HFF-Myc (cell line): ENCODE measurements around the gene ARHGAP23.
A peak's percentile ranks its signal among the peaks of the same experiment; 100 is the strongest.

Experiments used
- DNase-seq: peaks from one replicate; pipeline ENCODE4 v3.0.0-alpha.2; 2011; ENCODE audit warnings: low read depth; ENCODE audit errors: extremely low read depth
- H3K4me3 ChIP-seq: replicated peaks from 2 replicates; pipeline ENCODE4 v1.5.1; 2011; ENCODE audit warnings: low read depth, mild to moderate bottlenecking, control low read depth, low read length
- TF ChIP-seq, protein P1 (sequence below): IDR thresholded peaks from 2 replicates; pipeline ENCODE4 v1.5.1; 2012; ENCODE audit warnings: mild to moderate bottlenecking, low read depth, low read length, control low read depth; ENCODE audit errors: missing control alignments

The ARHGAP23 gene

DNA sequence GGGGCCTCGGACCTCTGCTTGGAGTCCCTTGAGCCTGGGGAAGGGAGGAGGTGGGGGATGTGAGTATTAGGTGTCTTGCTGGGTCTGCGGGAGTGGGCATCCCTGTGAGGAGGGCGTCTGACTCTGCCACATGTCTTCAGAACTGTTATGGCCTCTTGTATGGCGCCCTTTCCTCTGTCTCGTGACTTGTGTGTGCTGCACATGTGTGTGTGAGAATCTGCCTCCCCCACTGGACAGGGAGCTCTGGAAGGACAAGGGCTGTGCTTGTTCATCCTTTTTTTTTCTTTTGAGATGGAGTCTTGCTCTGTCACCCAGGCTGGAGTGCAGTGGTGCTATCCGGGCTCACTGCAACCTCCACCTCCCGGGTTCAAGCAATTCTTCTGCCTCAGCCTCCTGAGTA is 33.4 kb downstream of the ARHGAP23 start:
- TF ChIP-seq, protein P1, sequence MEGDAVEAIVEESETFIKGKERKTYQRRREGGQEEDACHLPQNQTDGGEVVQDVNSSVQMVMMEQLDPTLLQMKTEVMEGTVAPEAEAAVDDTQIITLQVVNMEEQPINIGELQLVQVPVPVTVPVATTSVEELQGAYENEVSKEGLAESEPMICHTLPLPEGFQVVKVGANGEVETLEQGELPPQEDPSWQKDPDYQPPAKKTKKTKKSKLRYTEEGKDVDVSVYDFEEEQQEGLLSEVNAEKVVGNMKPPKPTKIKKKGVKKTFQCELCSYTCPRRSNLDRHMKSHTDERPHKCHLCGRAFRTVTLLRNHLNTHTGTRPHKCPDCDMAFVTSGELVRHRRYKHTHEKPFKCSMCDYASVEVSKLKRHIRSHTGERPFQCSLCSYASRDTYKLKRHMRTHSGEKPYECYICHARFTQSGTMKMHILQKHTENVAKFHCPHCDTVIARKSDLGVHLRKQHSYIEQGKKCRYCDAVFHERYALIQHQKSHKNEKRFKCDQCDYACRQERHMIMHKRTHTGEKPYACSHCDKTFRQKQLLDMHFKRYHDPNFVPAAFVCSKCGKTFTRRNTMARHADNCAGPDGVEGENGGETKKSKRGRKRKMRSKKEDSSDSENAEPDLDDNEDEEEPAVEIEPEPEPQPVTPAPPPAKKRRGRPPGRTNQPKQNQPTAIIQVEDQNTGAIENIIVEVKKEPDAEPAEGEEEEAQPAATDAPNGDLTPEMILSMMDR = no peak
- H3K4me3 ChIP-seq = no peak overlapping the region
- DNase-seq = no peak

DNA sequence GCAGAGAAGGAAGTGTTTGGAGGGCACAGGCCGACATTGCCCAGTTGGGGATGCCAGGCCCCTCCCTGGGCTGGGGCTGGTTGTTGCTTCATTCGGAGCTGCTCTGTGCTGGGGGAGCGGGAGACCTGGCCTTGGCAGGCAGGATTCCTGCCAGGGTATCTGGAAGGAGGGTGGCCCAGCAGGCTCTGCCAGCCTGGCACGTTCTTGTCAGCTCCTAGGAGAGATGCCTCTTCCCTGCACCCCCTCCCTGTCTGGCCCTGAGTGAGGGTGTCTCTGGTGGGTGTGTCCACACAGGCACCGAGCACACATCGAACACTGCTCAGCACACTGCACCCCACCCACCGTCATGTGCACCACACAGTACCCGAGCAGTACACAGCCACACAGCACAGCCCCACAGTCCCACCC is 35.2 kb downstream of the ARHGAP23 start:
- no peak for DNase-seq
- no peak overlapping the region for H3K4me3 ChIP-seq
- TF ChIP-seq, protein P1 = no peak

DNA sequence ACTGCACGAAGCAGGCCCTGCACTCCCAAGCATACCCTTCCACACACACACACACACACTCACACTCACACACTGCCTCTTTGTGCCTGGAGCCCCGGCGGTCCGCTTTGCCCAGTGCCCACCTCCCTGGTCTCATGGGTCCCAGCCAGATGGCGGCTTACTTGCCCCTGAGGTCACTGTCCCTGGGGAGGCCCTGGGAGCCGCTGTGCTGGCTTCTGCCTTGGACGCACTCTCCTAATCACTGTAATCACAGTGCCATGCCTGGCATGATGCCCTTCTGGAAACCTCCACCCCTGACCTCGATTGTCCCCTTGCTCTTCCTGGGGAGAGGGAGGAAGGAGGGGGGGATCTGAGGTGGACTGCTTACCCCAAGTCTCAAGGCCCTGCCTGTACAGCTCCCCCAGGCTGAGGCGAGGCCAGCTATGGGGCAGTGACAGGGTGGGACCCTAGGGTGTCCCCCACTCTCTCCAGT is 36.0 kb downstream of the ARHGAP23 start:
- TF ChIP-seq, protein P1 = no peak
- H3K4me3 ChIP-seq = peak overlapping the region; percentile 36; the same call in 1 of the 2 replicates
- DNase-seq = no peak

DNA sequence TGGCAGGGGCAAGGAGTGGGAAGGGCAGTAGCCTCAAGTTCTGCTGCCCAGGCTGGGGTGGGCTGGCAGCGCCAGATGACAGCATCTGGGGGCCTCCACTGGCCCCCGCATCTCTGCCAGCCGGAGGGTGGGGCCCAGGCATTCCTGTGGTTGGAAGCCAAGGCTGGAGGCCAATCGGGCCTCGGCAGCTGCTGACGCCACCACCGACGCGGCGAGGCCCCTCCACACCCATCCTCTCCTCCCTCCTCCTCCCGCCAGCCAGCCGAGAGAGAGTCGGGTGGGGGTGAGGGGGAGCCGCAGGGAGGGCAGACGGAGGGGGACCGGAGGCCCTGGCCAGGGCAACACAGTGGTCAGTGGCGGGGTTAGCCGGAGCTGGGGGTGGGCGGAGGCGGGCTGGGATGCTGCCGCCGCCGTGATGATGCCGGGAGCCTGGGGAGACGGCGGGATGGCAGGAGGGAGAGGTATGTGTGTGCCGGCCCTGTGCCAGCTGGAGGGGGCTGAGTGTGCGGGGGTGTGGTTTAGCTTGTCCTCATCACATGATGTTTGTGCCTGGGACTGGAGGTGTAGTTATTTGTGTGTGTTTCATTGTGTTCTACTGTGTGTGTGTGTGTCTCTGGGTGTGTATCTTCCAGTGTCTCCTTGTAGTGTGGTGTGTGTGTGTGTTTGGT is 36.6 kb downstream of the ARHGAP23 start:
- TF ChIP-seq, protein P1 = no peak
- H3K4me3 ChIP-seq = peak overlapping the region; percentile 36
- DNase-seq = no peak

DNA sequence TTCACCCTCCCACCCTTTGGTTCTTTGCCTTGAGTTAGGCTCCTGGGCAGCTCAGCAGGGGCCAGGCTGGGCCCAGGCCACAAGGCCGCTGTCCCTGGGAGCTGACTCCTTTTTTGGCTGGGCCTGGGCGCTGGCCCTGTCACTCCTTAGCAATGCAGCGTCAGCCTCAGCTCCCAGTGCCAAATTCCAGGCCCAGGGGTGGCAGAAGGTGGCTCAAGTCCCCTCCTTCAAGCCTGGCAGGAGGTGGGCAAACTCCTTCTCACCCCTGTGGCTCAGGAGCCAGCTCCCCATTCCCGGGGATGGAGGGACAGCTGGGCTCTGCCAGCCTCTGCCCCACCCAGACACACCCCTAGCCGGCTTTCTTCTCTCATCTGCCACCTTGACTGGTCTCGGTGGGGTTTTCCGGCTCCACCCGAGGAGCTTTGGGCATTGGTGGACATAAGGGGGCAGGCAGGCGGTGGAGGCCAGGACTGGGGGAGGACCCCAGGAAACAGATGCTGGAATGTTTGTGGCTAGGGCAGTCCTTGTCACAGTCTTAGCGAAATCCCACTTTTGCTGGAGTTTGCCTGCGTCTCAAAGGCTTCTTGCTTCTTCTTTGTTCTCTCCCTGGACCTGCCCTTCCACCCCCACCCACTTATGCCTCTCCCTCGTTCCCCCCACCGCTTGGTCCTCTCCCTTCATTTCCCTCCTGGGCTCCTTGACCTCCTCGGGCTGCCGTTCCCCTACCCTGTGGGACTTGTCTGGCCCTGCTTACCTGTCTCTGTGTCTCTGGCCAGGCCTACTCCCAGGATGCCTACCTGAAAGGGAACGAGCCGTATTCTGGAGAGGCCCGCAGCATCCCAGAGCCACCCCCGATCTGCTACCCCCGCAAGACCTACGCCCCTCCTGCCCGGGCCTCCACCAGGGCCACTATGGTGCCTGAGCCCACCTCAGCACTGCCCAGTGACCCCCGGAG is 37.4 kb downstream of the ARHGAP23 start:
- TF ChIP-seq, protein P1 = no peak
- no peak for DNase-seq
- H3K4me3 ChIP-seq = peak overlapping the region; percentile 36

DNA sequence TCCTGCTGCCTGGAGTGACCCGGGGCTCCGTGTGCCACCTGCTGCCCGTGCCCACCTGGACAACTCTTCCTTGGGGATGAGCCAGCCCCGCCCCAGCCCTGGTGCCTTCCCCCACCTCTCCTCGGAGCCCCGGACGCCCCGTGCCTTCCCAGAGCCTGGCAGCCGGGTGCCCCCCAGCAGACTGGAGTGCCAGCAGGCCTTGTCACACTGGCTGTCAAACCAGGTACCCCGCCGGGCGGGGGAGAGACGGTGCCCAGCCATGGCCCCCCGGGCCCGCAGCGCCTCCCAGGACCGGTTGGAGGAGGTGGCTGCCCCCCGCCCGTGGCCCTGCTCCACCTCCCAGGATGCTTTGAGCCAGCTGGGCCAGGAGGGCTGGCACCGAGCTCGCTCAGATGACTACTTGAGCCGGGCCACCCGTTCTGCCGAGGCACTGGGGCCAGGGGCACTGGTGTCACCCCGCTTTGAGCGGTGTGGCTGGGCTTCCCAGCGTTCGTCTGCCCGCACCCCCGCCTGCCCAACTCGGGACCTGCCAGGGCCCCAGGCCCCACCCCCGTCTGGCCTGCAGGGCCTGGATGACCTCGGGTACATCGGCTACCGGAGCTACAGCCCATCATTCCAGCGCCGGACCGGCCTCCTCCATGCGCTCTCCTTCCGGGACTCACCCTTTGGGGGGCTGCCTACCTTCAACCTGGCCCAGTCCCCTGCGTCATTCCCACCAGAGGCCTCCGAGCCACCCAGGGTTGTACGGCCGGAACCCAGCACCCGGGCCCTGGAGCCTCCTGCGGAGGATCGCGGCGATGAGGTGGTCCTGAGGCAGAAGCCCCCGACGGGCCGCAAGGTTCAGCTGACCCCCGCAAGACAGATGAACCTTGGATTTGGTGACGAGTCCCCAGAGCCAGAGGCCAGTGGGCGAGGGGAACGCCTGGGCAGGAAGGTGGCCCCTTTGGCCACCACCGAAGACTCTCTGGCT is 38.4 kb downstream of the ARHGAP23 start:
- DNase-seq = no peak
- TF ChIP-seq, protein P1 = no peak
- H3K4me3 ChIP-seq = no peak overlapping the region
